GM21737 (cell line): Measurements from ENCODE around the gene RMND1.
"Not testable (repeated sequence)": the region's sequence is repeated elsewhere in the genome, so short reads cannot be mapped to it uniquely, and the experiment has no call there.

Source experiments
- ATAC-seq: cut with Tn5 transposase; IDR thresholded peaks from one replicate; pipeline ENCODE4 v1.9.1; 2021; ENCODE audit warnings: mild to moderate bottlenecking, moderate library complexity; ENCODE audit not compliant: unreplicated experiment

Gene RMND1

GRCh38 chr6:151452750-151453427 lies 963 bp upstream of the RMND1 start:
- ATAC-seq: no peak

DNA sequence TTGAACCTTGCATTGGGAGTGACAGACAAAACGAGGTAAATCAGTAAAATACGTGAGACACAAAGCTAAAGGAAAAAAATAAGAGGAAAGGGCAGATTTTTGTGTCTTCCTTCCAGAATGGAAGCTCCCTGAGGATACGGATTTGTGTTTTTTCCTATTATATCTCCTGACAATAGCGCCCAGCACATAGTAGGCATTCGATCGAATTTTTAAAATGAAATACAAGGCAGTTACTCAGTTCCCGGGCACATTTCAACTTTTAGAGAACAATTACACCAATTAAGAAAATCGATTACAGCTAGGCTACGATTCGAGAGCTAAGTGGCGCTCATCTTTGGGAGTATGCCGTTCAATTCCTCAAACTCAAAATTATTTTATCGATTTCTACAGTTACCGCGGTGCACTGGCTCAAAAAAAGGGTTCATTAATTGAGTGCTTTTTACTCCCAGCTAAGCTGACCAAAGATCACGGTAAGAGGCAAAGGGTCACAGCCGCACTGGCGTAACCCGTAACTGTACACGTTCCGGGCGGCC lies 443 bp downstream of the RMND1 start:
- ATAC-seq: no peak

DNA sequence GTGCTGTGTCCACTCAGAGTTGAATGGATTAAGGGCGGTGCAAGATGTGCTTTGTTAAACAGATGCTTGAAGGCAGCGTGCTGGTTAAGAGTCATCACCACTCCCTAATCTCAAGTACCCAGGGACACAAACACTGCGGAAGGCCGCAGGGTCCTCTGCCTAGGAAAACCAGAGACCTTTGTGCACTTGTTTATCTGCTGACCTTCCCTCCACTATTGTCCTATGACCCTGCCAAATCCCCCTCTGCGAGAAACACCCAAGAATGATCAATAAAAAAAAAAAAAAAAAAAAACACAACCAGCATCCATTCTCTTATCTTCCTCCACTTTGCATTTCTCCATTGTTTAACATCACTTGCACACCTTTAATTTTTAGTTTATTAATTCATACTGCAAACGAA lies 998 bp downstream of the RMND1 start:
- ATAC-seq: not testable (repeated sequence)

GRCh38 chr6:151448623-151449022 lies 3.3 kb downstream of the RMND1 start:
- no peak for ATAC-seq

GRCh38 chr6:151447237-151447636 lies 4.7 kb downstream of the RMND1 start:
- ATAC-seq: no peak

- ATAC-seq: no peak
These were observed 6.4 kb downstream of the RMND1 start for GRCh38 chr6:151445482-151445881.

- ATAC-seq: no peak
These were observed 7.9 kb downstream of the RMND1 start for GRCh38 chr6:151443911-151444621.

- ATAC-seq: no peak
These were observed 8.5 kb downstream of the RMND1 start for GRCh38 chr6:151443454-151443853.

DNA sequence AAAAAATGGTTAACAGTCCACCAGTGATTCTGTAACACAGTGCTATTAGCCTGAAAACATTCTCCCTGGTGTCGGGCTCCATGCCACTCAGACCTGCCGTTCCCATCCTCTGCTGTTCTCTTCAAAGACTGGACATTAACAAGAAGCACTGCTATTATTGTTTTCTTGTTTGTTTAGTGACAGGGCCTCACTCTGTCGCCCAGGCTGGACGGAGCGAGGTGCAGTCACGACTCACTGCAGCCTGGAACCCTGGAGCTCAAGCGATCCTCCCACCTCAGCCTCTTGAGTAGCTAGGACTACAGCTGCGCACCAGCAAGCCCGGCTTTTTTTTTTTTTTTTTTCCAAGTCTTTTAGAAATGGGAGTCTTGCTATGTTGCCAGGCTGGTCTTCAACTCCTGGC lies 9.6 kb downstream of the RMND1 start:
- ATAC-seq: no peak

- ATAC-seq: no peak
These were observed 10.3 kb downstream of the RMND1 start for GRCh38 chr6:151441390-151442166.

- no peak for ATAC-seq
These were observed 11.0 kb downstream of the RMND1 start for GRCh38 chr6:151440930-151441329.

DNA sequence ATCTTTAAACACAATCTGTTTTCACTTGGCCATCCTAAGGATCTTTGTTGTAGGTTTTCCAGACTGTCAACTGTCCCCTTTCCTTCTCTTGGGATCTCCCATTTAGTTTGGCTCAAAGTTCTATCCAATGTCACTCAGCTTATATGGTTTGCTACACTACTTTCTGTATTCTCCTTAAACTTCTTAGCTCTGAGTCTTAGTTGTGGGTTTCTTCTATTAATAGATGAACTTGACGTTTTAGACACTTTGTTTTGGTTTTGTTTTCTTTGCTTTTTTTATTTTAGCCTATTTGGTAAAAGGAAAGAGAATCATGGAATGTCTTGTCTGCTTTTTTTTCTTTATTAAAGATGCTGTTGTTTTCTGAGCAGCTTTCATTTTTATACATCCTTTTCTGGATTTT lies 11.4 kb downstream of the RMND1 start:
- no peak for ATAC-seq

- no peak for ATAC-seq
These were observed 14.5 kb downstream of the RMND1 start for GRCh38 chr6:151437401-151437800.

DNA sequence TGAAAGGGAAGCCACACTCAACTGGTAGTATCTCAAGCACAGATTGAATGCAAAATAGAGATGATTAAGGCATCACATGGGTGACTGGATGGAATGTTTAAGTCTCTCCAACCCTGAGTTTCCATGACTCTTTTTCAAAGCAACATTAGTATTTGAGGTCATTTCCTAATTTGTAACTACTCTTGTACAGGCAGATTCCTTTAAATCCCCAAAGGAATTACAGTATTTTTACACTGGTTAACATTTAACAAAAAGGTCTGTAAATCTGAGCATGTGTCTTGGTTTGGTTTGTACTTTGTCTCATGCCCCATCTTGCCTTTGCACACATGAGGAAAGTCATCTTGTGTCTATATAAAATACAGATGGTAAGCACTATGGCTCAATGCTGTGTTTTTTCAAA lies 15.1 kb downstream of the RMND1 start:
- no peak for ATAC-seq

DNA sequence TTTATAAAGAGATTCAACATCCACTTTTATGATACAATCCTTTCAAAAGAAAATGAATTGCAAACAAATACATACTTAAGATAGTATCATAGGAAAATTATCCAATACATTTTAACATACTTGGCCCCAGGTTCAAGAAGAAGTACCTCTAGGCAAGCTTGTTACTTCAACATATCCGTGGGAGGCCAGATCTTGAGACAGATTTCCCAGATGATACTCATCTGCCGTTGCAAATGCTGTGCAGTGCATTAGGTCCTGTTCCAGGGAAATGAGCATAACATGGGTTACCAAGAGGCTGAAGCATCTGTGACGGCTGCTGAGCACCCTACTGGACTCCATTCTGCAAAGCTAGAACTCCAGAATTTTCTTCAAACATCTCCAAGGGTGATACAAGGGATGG lies 15.6 kb downstream of the RMND1 start:
- ATAC-seq: no peak

- ATAC-seq: no peak
These were observed 17.6 kb downstream of the RMND1 start for GRCh38 chr6:151434369-151434768.

DNA sequence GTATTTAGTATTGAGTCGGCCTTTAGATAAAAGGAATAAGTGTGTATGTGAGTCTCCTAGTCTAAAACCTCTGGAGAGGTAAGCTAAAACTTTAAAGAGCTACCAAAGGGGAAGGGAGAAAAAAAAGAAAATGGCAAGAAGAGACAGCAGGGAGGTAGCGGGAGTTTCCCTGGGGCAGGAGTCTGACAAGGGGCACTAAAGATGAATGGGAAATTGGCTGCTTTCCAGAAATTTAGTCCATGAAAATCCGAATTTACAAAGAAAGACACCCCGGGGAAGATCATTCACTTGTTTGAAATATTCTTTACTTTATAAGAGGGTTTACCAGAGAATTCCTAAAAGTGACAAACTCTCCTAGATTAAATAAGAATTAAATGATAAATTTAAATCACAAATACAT lies 19.3 kb downstream of the RMND1 start:
- ATAC-seq: no peak

DNA sequence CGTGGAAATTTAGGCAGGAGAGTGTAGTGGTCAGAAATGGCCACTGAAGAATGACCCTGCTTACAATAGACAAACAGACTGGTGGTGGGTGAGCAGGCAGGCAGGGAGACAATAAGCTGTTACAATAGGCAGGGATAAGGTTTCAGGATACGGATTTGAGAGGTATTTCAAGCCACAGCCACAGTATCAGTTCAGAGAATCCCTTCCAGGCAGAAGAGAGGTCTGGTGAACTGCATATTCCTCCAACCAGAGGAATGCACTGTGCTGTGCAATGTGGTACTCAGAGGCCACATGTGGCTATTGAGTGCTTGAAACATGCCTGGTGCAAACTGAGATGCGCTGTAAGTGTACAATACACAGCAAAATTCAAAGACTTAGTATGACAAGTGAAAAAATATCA lies 20.6 kb downstream of the RMND1 start:
- no peak for ATAC-seq

GRCh38 chr6:151430886-151431285 lies 21.0 kb downstream of the RMND1 start:
- no peak for ATAC-seq

- ATAC-seq: no peak
These were observed 23.7 kb downstream of the RMND1 start for GRCh38 chr6:151428093-151428735.

- ATAC-seq: no peak
These were observed 26.4 kb downstream of the RMND1 start for GRCh38 chr6:151425561-151425960.
